ENCODE results near the gene LRP11. TPM values are rescaled to one million over a fixed set of nuclear protein-coding genes. Genes with fewer than 3 reads are reported as not detected.
"Not testable (repeated sequence)": the region's sequence is repeated elsewhere in the genome, so short reads cannot be mapped to it uniquely, and the experiment has no call there.

Gene LRP11
- total RNA-seq, 2 experiments from 2014 or later: 1.8 to 2.1 TPM

DNA sequence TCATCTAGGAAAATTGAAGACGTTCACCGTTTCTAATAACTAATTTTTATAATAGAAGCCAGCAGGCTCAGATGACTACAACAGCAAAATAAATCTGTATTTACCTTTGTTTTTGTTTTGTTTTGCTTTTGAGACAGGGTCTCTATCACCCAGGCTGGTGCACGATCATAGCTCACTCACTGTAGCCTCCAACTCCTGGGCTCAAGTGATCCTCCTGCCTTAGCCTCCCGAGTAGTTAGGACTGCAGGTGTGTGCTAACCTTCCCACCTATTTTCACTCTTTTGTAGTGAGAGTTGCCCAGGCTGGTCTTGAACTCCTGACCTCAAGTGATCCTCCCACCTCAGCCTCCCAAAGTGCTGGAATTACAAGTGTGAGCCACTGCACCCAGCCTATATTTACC is 10.1 kb downstream of the LRP11 start:
- H3K4me1 Mint-ChIP-seq: peaks cover 19% of the 10 kb centered on the region
- H3K9me3 Mint-ChIP-seq, H3K4me3 Mint-ChIP-seq, H3K27ac Mint-ChIP-seq, H3K36me3 Mint-ChIP-seq, DNase-seq: not testable (repeated sequence)
- peaks cover 18% of the 10 kb centered on the region for H3K27me3 Mint-ChIP-seq

DNA sequence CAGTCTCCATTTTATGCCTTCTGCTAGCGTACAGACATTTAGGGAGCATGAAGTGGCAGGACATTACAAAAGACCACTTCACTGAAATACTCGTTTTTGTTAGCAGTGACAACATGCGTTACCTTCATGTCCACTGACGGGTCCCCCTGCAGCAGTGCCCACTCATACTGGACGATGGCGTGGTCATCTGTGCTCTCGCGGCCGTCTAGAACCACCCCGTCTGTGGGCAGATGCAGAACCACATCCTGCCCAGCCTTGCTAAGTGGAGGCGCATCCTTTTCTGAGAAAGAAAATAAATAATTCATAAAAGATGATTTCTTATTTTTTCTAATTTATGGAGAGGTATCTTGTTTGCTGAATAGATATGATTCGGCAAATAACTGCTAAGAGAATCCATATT is 11.3 kb downstream of the LRP11 start:
- H3K27me3 Mint-ChIP-seq: peaks cover 15% of the 10 kb centered on the region
- H3K36me3 Mint-ChIP-seq: no peaks in the 10 kb centered on the region
- peaks cover 19% of the 10 kb centered on the region for H3K4me1 Mint-ChIP-seq
- no peak overlapping the region for H3K4me3 Mint-ChIP-seq
- H3K9me3 Mint-ChIP-seq: no peaks in the 10 kb centered on the region
- no peak for DNase-seq
- H3K27ac Mint-ChIP-seq: no peak overlapping the region

DNA sequence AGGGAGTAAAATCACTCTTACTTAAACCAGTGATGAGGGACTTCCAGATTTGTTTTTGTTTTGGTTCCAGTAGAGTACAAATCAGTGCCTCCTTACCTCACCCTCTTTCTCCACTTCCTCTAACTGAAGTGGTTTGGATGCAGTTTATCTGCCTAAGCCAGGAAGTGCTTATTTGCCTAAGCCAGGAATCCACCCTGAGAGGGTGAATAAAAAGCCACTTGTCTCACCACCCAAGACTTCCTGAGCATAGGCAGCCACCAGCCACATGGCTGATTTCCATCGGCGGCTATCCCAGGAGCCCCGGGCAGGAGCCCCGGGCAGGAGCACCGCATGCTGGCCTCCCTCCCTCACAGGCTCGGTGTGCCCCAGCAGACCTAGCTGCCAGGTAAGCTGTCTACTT is 12.0 kb downstream of the LRP11 start:
- Mint-ChIP-seq H3K4me1 (peaks cover 19% of the 10 kb centered on the region), H3K27me3 (peaks cover 15% of the 10 kb centered on the region), H3K9me3 (no peaks in the 10 kb centered on the region), H3K36me3 (no peaks in the 10 kb centered on the region), H3K4me3 (no peak overlapping the region), H3K27ac (no peak overlapping the region)
- no peak for DNase-seq

DNA sequence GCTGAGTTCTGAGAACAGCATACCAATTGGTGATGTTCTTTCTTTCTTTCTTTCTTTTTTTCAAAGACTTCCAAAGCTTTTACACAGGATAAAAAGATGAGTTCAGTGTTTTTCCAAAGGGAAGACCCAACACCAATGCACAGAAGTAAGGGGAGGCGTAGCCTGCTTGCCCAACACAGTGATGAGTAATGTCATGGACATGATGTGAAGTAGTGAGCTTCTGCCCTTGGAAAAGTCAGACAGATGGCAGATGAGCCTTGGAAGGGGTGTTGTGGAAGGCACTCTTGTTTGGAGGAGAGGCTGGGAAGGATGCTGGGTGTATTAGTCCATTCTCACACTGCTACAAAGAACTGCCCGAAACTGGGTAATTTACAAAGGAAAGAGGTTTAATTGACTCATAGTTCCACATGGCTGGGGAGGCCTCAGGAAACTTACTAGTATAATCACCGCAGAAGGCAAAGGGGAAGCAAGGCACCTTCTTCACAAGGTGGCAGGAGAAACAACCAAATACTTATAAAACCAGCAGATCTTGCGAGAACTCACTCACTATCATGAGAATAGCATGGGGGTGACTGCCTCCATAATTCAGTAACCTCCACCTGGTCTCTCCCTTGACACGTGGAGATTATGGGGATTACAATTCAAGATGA is 12.6 kb downstream of the LRP11 start:
- Mint-ChIP-seq H3K36me3 (no peaks in the 10 kb centered on the region), H3K27me3 (peaks cover 13% of the 10 kb centered on the region), H3K4me3 (no peak overlapping the region), H3K27ac (no peak overlapping the region), H3K9me3 (no peaks in the 10 kb centered on the region), H3K4me1 (peaks cover 19% of the 10 kb centered on the region)
- no peak for DNase-seq

DNA sequence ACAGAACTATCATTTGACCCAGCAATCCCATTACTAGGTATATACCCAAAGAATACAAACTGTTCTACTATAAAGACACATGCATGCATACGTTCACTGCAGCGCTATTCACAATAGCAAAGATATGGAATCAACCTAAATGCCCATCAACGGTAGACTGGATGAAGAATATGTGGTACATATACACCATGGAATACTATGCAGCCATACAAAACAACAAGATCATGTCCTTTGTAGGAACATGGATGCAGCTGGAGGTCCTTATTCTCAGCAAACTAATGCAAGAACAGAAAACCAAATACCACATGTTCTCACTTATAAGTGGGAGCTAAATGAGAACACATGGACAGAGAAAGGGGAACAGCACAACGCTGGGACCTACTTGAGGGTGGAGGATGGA is 15.8 kb downstream of the LRP11 start:
- H3K27ac Mint-ChIP-seq, H3K27me3 Mint-ChIP-seq, H3K4me3 Mint-ChIP-seq, DNase-seq, H3K9me3 Mint-ChIP-seq, H3K36me3 Mint-ChIP-seq: not testable (repeated sequence)
- peaks cover 13% of the 10 kb centered on the region for H3K4me1 Mint-ChIP-seq

DNA sequence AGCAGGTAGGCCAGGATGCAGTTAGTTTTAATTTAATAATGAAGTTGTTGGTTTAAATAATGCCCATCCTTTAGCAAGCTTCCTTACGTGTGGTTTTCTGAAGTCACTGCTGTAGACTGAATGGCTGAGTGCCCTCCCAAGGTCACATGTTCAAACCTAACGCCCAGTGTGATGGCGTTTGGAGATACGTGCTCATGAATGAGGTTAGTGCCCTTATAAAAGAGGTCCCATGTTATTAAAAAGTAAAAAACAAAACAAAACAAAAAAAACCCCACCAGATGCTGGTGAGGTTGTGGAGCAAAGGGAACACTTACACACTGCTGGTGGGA is 16.3 kb downstream of the LRP11 start:
- Mint-ChIP-seq H3K4me1 (peaks cover 13% of the 10 kb centered on the region), H3K27ac (no peak overlapping the region), H3K4me3 (no peak overlapping the region), H3K9me3 (no peaks in the 10 kb centered on the region), H3K27me3 (peaks cover 4% of the 10 kb centered on the region), H3K36me3 (no peaks in the 10 kb centered on the region)
- no peak for DNase-seq

DNA sequence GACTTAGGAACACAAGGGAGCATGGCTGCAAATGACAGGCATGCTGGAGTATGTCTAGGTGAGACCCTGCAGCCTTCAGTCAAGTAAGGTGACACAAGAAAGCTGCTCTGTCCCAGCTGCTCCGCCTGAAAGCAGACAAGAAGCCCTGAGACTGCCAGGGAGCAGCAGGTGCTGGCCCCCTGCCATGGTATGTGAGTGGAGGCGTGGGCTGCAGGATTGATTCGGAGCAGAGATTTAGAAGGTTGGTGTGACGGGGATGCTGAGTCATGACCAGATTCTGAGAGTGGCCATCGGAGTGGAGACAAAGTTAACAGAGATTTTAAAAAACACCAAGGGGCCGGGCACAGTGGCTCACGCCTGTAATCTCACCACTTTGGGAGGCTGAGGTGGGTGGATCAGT is 17.8 kb downstream of the LRP11 start:
- Mint-ChIP-seq H3K4me3 (no peak overlapping the region), H3K27me3 (peaks cover 10% of the 10 kb centered on the region), H3K4me1 (peaks cover under 1% of the 10 kb centered on the region), H3K27ac (no peak overlapping the region), H3K9me3 (no peaks in the 10 kb centered on the region), H3K36me3 (no peaks in the 10 kb centered on the region)
- no peak for DNase-seq

DNA sequence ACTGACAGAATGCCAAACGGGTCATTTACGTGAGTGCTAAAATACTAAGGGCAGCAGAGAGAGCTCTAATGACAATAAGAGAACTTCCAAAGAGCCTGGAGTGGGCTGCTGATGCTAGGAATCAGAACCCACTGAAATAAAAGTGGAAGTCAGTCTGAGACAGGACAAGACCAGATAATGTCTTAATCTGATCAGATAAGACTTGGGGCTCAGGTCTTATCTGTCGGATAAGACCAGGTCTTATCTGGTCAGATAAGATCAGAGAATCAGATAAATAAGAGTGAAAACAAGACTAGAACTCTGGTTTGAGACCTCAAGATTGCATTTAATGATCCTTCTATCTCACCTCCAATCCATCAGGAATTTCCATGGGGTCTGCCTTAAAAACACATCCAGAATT is 18.6 kb downstream of the LRP11 start:
- Mint-ChIP-seq H3K36me3 (no peaks in the 10 kb centered on the region), H3K9me3 (no peaks in the 10 kb centered on the region), H3K4me3 (no peak overlapping the region), H3K4me1 (no peaks in the 10 kb centered on the region), H3K27me3 (peaks cover 11% of the 10 kb centered on the region), H3K27ac (no peak overlapping the region)
- no peak for DNase-seq

DNA sequence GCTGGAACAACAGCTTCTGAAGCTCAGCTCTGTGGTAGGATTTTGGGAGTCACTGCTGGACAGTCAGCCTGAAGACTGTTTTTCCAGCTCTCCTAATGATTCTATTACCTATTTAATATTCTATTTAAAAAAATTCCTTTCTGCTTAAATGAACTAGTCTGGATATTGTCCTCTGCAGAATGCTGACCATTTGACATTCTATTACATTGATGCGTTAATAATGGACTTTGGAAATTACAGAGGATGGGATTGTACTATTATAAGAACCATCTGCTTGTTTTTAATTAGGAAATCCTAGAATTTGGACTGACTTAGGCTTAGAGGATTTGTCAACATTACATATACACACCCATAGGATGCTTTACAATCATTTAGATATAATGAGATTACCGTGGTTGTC is 19.7 kb downstream of the LRP11 start:
- Mint-ChIP-seq H3K27ac (no peak overlapping the region), H3K4me1 (no peaks in the 10 kb centered on the region), H3K36me3 (no peaks in the 10 kb centered on the region), H3K27me3 (peaks cover 10% of the 10 kb centered on the region), H3K9me3 (no peaks in the 10 kb centered on the region), H3K4me3 (no peak overlapping the region)
- DNase-seq: no peak

DNA sequence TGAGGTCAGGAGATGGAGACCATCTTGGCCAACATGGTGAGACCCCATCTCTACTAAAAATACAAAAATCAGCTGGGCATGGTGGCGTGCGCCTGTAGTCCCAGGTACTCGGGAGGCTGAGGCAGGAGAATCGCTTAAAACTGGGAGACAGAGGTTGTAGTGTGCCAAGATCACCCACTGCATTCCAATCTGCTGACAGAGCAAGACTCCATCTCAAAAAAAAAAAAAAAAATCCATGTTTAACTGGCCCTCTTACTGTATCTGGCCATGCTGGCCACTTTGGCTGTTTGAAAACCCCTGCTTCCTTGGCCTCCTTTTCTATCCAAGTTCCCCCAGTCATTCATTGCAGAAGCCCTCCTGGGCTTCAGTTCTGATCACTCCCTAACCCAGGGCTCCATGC is 20.1 kb downstream of the LRP11 start:
- H3K27ac Mint-ChIP-seq, H3K36me3 Mint-ChIP-seq, H3K4me1 Mint-ChIP-seq, DNase-seq, H3K27me3 Mint-ChIP-seq, H3K9me3 Mint-ChIP-seq, H3K4me3 Mint-ChIP-seq: not testable (repeated sequence)

DNA sequence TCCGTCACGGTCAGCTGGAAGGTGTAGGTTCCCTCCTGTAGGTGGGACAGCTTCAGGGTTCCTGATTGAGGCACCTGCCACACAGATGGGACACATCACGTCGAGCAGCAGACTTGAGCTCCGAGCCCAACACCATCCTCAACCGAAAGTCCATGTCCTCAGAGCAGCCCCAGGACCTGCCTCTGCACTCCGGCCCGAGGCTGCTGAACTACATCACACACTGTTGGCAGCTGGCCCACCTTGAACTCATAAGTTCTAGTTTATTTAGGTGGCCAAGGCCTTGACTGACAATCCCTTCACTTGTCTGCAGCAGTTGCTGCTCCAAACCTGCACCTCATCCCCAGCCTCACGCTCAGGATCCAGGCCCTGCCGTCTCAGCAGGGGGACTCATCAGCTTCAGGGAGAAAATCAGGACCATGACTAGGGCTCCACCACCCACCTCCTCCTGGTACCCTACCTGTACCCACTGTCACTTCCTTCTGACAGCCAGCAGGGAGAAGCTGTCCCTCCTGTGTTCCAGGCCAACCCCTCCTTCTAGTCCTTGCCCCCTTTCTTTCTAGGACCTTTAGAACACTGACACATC is 21.0 kb downstream of the LRP11 start:
- peaks cover 10% of the 10 kb centered on the region for H3K27me3 Mint-ChIP-seq
- no peak overlapping the region for H3K4me3 Mint-ChIP-seq
- H3K36me3 Mint-ChIP-seq: no peaks in the 10 kb centered on the region
- H3K9me3 Mint-ChIP-seq: no peaks in the 10 kb centered on the region
- H3K4me1 Mint-ChIP-seq: no peaks in the 10 kb centered on the region
- DNase-seq: no peak
- H3K27ac Mint-ChIP-seq: no peak overlapping the region

DNA sequence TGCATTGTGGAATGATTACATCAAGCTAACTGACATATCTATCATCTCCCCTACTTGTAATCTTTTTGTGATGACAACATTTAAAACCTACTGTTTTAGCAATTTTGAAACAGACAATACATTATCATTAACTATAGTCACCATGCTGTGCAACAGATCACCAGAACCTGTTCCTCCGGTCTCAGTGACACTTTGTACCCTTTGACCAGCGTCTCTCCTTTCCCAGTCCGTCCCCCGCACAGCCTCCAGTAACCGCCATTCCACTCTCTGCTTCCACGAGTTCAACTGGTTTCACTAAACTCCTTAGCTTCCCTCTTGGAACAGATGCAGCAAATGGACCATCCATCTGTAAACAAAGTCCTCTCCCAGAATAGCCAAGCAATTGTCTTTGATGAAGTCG is 21.8 kb downstream of the LRP11 start:
- Mint-ChIP-seq H3K4me3 (no peak overlapping the region), H3K9me3 (no peaks in the 10 kb centered on the region), H3K4me1 (no peaks in the 10 kb centered on the region), H3K27ac (no peak overlapping the region), H3K36me3 (no peaks in the 10 kb centered on the region), H3K27me3 (peaks cover 10% of the 10 kb centered on the region)
- no peak for DNase-seq

DNA sequence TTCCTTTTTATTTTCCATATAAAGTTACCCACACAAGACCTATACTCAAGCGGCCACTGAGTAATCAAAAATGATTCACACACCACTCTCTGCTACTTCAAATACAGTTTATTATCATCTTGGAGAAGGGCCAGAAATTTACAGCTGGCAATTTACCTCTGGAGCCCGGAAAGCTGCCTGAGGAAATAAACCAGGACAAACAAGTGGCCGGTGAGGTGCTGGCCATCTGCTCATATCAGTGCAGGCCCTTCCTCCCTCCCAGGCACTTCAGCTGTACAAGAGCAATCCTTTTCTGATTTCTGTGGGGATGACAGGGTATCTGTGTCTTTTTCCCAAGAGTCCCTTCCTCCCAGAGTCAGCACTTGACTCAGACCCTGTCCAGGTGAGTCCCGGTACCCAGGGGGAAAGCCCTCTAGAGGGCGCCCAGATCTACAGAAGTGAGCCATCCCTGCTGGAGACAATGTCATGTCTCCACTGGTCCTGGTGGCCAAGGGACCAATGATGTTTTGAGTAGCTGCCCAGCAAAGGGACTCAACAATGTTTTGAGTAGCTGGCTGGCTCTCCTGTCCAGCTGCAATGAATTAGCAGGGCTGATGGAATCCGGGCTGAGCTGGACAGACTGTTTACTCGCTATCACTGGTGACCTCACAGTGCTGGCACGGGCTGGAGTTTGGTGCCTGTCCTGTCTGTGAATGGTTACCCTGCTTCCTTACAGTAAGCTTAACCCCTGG is 23.6 kb downstream of the LRP11 start:
- Mint-ChIP-seq H3K9me3 (no peaks in the 10 kb centered on the region), H3K27me3 (peaks cover 10% of the 10 kb centered on the region), H3K27ac (no peak overlapping the region), H3K4me3 (no peak overlapping the region), H3K36me3 (no peaks in the 10 kb centered on the region), H3K4me1 (no peaks in the 10 kb centered on the region)
- DNase-seq: peak; percentile 48

DNA sequence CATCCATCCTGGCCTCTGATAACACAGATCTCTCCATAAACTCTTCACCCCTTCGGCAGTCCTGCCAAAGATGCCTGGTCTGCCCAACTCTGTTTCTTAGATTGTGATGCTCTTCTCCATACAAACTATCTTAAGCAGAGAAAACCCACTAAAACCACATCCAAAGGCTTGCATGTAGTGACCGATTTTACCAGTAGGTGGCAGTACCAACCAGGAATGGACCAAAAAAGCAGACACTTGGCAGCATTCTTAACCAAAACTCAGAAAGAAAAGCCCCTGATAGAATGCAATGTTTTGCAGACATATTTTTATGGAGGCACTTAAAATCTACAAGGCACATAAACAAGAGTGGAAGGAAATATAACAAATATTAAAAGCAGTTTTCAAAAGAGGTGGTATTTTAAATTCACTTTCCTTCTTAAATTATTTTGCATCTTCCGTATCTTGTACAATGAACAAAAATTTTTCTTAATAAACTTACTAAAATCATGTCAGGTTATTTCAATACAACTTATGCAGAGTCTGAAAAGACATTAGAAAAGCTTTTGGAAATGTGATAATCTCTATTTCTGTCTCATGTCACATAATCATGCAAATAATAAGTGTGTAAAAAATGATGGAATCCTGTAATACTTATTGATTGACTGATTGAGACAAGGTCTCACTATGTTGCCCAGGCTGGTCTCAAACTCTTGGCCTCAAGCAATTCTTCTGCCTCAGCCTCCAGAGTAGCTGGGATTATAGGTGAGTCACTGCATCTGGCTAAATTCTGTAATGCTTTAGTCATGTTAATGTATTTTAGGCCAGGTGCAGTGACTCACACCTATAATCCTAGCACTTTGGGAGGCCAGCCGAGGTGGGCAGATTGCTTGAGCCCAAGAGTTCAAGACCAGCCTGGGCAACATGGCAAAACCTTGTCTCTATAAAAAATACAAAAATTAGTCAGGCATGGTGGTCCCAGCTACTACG is 29.4 kb downstream of the LRP11 start:
- no peaks in the 10 kb centered on the region for H3K4me1 Mint-ChIP-seq
- H3K36me3 Mint-ChIP-seq: no peaks in the 10 kb centered on the region
- peak; percentile 60 for DNase-seq
- no peaks in the 10 kb centered on the region for H3K9me3 Mint-ChIP-seq
- H3K27ac Mint-ChIP-seq: no peak overlapping the region
- no peak overlapping the region for H3K4me3 Mint-ChIP-seq
- no peaks in the 10 kb centered on the region for H3K27me3 Mint-ChIP-seq

DNA sequence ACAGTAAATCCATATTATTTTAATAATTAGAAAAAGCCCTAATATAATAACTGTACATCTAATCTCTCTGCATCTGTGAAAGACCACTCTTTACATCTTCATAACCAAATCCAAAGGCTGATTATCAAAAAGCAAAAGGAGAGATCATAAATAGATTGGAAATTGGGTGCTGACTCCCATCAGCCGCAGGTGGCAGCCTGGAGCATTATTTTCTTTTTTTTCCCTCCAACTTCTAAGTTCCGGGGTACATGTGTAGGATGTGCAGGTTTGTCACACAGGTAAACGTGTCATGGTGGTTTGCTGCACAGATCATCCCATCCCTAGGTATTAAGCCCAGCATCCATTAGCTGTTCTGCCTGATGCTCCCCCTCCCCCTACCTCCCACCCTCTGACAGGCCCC is 30.5 kb downstream of the LRP11 start:
- DNase-seq: no peak
- no peaks in the 10 kb centered on the region for H3K4me1 Mint-ChIP-seq
- H3K9me3 Mint-ChIP-seq: no peaks in the 10 kb centered on the region
- H3K36me3 Mint-ChIP-seq: no peaks in the 10 kb centered on the region
- no peak overlapping the region for H3K4me3 Mint-ChIP-seq
- H3K27ac Mint-ChIP-seq: no peak overlapping the region
- H3K27me3 Mint-ChIP-seq: no peaks in the 10 kb centered on the region
